Activated CD8-positive, alpha-beta T cell treated with anti-CD3 and anti-CD28 coated beads for 36 hours (primary cell): ENCODE data around the gene DYNLL1. TPM values are rescaled to one million over a fixed set of nuclear protein-coding genes. Genes with fewer than 3 reads are reported as not detected.

Experiments
- ATAC-seq: fragments of 200-7000 bp; cut with Tn5 transposase; one replicate; pipeline ENCODE4 v1.10.0; 2021; ENCODE audit warnings: mild to moderate bottlenecking, moderate library complexity
- CTCF ChIA-PET: fragments of 350-600 bp; sonication (Branson Sonifier 250); formaldehyde crosslinking; loops from one replicate; lab custom pipeline; 2021; ENCODE audit warnings: antibody characterized with exemption; lab: Charles Lee
- POLR2A ChIA-PET: fragments of 350-600 bp; sonication (Branson Sonifier 250); formaldehyde crosslinking; loops from one replicate; lab custom pipeline; 2021; ENCODE audit warnings: antibody characterized with exemption; lab: Charles Lee
- DNase-seq: peaks from one replicate; pipeline ENCODE4 v3.0.0-alpha.2; 2020
- H3K27ac Mint-ChIP-seq: one replicate; pipeline ENCODE4 v1.8.0; 2021; ENCODE audit warnings: mild to moderate bottlenecking, mixed read lengths
- H3K27me3 Mint-ChIP-seq: one replicate; pipeline ENCODE4 v1.8.0; 2021; ENCODE audit warnings: mixed read lengths
- H3K36me3 Mint-ChIP-seq: one replicate; pipeline ENCODE4 v1.8.0; 2021; ENCODE audit warnings: low read depth, mixed read lengths
- H3K4me1 Mint-ChIP-seq: one replicate; pipeline ENCODE4 v1.8.0; 2021; ENCODE audit warnings: low read depth, mixed read lengths
- H3K4me3 Mint-ChIP-seq: one replicate; pipeline ENCODE4 v1.8.0; 2021; ENCODE audit warnings: mild to moderate bottlenecking, moderate library complexity, mixed read lengths
- H3K9me3 Mint-ChIP-seq: one replicate; pipeline ENCODE4 v1.8.0; 2021; ENCODE audit warnings: mixed read lengths
- CTCF ChIP-seq: fragments of 200-600 bp; IDR thresholded peaks from one replicate; pipeline ENCODE4 v1.8.0; 2022; ENCODE audit warnings: antibody characterized with exemption, mild to moderate bottlenecking
- intact Hi-C: fragments of 100-400 bp; cut with micrococcal nuclease; formaldehyde crosslinking; loops from one replicate; pipeline ENCODE4 v1.10.0; 2022
- total RNA-seq, 2 experiments: library from RNA; stranded (reverse); gene quantifications; one replicate each; pipeline ENCODE4 v1.2.3, GENCODE V29; 2021

The DYNLL1 gene
- total RNA-seq, 2 experiments from 2014 or later: 126 to 137 TPM

- H3K9me3 Mint-ChIP-seq: no peaks in the 10 kb centered on the region
- ATAC-seq (no peak), DNase-seq (peak; percentile 16)
- intact Hi-C loops: no loop called here
- H3K4me1 Mint-ChIP-seq: peaks cover 34% of the 10 kb centered on the region
- H3K36me3 Mint-ChIP-seq: peaks cover 28% of the 10 kb centered on the region
- ChIA-PET CTCF (interaction anchor here (1.1 to 1.4 kb wide), 2 partner anchors 61 to 76 kb away, joined by 3 to 4 read pairs; no protein-coding TSS in a partner anchor), POLR2A (interaction anchor here (1.3 kb wide), 1 partner anchor 240 kb away, joined by 4 read pairs; the partner anchor contains the start of gene RNU4-1)
- no peak for TF ChIP-seq CTCF
- H3K27ac Mint-ChIP-seq: no peak overlapping the region
- H3K4me3 Mint-ChIP-seq: no peak overlapping the region
- no peaks in the 10 kb centered on the region for H3K27me3 Mint-ChIP-seq
Measured at GRCh38 chr12:120532701-120533238, 36.9 kb downstream of the DYNLL1 start.

GRCh38 chr12:120534203-120534702, 38.3 kb downstream of the DYNLL1 start, which contains the start of gene RNF10:
Gene RNF10 (plus strand): TSS chr12:120534356. CDS start chr12:120534812, 456 bp downstream.
- peak within 1 kb of the TSS; percentile 97 for H3K27ac Mint-ChIP-seq
- H3K27me3 Mint-ChIP-seq: no peaks in the 10 kb centered on the region
- peaks cover 35% of the 10 kb centered on the region for H3K36me3 Mint-ChIP-seq
- no peak for TF ChIP-seq CTCF
- ATAC-seq: peak; percentile 70
- peak; percentile 75 for DNase-seq
- POLR2A ChIA-PET: interaction anchor here (0.6 to 1.2 kb wide), 8 partner anchors 27 to 558 kb away, joined by 3 to 5 read pairs (median 4); partner anchors contain the start of genes POP5, RNU4-1 and SRSF9
- intact Hi-C loops: no loop called here
- H3K9me3 Mint-ChIP-seq: no peaks in the 10 kb centered on the region
- H3K4me1 Mint-ChIP-seq: peaks cover 45% of the 10 kb centered on the region
- H3K4me3 Mint-ChIP-seq: peak within 1 kb of the TSS; percentile 97
- CTCF ChIA-PET: interaction anchor here (0.6 to 1.5 kb wide), 3 partner anchors 8 to 77 kb away, joined by 4 read pairs; no protein-coding TSS in a partner anchor

- Mint-ChIP-seq H3K27me3 (no peaks in the 10 kb centered on the region), H3K36me3 (peaks cover 41% of the 10 kb centered on the region), H3K4me3 (peak overlapping the region; percentile 97), H3K4me1 (peaks cover 45% of the 10 kb centered on the region), H3K27ac (peak overlapping the region; percentile 97), H3K9me3 (no peaks in the 10 kb centered on the region)
- no peak for TF ChIP-seq CTCF
- ChIA-PET CTCF (interaction anchor here (0.6 to 1.5 kb wide), 3 partner anchors 9 to 77 kb away, joined by 4 read pairs; no protein-coding TSS in a partner anchor), POLR2A (interaction anchor here (0.6 to 1.2 kb wide), 9 partner anchors 27 to 557 kb away, joined by 3 to 5 read pairs (median 4); partner anchors contain the start of genes DYNLL1, POP5, RNU4-1 and SRSF9)
- peak; percentile 70 for ATAC-seq
- intact Hi-C loops: no loop called here
- DNase-seq: peak; percentile 67
Measured at GRCh38 chr12:120534703-120535655, 39.1 kb downstream of the DYNLL1 start.

GRCh38 chr12:120536064-120536791, 40.3 kb downstream of the DYNLL1 start:
- H3K9me3 Mint-ChIP-seq: no peaks in the 10 kb centered on the region
- intact Hi-C loops: no loop called here
- ATAC-seq: no peak
- no peaks in the 10 kb centered on the region for H3K27me3 Mint-ChIP-seq
- H3K4me1 Mint-ChIP-seq: peaks cover 52% of the 10 kb centered on the region
- ChIA-PET POLR2A (interaction anchor here (0.7 to 1.5 kb wide), 5 partner anchors 9 to 400 kb away, joined by 3 to 5 read pairs (median 3); partner anchors contain the start of gene SRSF9), CTCF (interaction anchor here (1.1 kb wide), 1 partner anchor 45 kb away, joined by 4 read pairs; the partner anchor contains the start of gene POP5)
- peak; percentile 46 for DNase-seq
- no peak for TF ChIP-seq CTCF
- peak overlapping the region; percentile 97 for H3K4me3 Mint-ChIP-seq
- H3K36me3 Mint-ChIP-seq: peaks cover 47% of the 10 kb centered on the region
- H3K27ac Mint-ChIP-seq: peak overlapping the region; percentile 97
